Activated CD8-positive, alpha-beta memory T cell treated with anti-CD3 and anti-CD28 coated beads for 1 hour (primary cell): Measurements from ENCODE around the gene FBXL7.

Source experiments
- DNase-seq, 2 donors: peaks; one replicate each; pipeline ENCODE4 v3.0.0-alpha.2; 2020; ENCODE audit warnings: low read depth in 1 of 2; ENCODE audit errors: extremely low read depth in 1 of 2

The FBXL7 gene

DNA sequence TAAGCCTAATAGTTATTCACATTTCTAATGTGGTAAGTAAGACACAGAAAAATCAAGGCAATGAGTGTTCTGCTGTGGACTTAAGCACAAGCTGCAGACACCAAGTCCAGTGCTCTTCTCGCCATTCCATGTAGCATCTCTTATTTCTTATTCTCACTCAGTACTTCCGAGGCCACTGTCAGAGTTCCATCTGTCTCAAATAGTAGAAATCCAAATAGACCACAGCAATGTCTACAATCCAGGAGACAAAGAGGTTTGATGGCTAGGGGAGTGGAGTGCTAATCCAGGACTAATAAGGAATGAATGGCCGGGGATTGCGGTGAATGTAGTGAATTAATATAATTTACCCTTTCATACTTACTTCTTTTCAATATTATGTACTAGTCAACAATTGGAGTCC is 147.3 kb downstream of the FBXL7 start:
- DNase-seq = no peak

DNA sequence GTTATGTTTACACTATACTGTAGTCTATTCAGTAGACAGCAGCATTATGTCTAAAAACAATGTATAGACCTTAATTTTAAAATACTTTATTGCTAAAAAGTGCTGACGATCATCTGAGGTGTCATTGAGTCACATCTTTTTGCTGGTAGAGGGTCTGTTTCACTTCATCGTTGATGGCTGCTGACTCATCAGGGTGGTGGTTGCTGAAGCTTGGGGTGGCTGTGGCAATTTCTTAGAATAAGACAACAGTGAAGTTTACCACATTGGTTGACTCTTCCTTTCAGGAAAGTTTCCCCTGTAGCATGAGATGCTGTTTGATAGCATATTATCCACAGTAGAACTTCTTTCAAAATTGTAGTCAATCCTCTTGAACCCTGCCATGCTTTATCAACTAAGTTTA is 150.3 kb downstream of the FBXL7 start:
- no peak for DNase-seq

- no peak for DNase-seq
Measured at GRCh38 chr5:15654779-15655178, 154.8 kb downstream of the FBXL7 start.

GRCh38 chr5:15655683-15656082 is 155.7 kb downstream of the FBXL7 start:
- no peak for DNase-seq

GRCh38 chr5:15664961-15665360 is 165.0 kb downstream of the FBXL7 start:
- no peak for DNase-seq

- DNase-seq = no peak
Measured at GRCh38 chr5:15669826-15670225, 169.8 kb downstream of the FBXL7 start.

DNA sequence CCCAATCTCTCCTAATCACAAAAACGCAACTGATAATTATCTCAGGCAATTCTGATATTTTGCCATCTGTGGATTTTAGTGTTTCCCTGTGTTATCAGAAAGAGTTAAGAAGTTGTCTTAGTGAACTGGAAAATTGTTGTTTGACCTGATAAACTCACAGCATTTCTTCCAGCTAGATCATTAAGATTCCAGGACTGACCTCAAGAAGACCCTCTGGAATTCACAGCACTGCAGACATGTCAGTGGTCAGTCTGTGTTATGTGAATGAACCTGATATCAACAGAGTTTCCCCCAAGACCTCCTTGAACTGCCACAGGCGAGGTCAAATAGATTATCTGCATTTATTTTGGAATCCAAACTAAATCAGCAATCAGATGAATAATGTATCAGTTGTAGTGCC is 174.7 kb downstream of the FBXL7 start:
- DNase-seq = no peak

GRCh38 chr5:15676591-15676990 is 176.6 kb downstream of the FBXL7 start:
- DNase-seq = no peak

- no peak for DNase-seq
Measured at GRCh38 chr5:15679161-15679560, 179.2 kb downstream of the FBXL7 start.

GRCh38 chr5:15680455-15680854 is 180.5 kb downstream of the FBXL7 start:
- DNase-seq = no peak

DNA sequence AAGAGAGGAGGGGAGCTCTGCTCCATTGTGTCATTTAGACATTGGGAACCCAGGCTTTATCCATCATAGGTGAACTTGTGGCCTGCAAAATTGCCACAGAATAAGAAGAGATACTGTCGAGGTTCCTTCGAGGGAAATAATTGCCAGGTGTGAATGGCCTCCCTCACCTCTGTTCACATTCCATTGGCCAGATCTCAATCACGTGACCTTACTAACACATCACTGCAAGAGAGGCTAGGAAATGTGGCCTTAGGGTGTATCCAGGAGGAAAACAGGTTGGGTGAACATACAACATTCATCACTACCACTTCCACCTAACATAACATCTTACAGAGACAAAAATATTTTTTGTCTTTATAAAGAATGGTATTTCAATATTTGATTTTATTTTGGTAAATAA is 182.1 kb downstream of the FBXL7 start:
- no peak for DNase-seq

- no peak for DNase-seq
Measured at GRCh38 chr5:15682566-15682965, 182.6 kb downstream of the FBXL7 start.

GRCh38 chr5:15683332-15683731 is 183.4 kb downstream of the FBXL7 start:
- DNase-seq = no peak

GRCh38 chr5:15687401-15687800 is 187.4 kb downstream of the FBXL7 start:
- no peak for DNase-seq

DNA sequence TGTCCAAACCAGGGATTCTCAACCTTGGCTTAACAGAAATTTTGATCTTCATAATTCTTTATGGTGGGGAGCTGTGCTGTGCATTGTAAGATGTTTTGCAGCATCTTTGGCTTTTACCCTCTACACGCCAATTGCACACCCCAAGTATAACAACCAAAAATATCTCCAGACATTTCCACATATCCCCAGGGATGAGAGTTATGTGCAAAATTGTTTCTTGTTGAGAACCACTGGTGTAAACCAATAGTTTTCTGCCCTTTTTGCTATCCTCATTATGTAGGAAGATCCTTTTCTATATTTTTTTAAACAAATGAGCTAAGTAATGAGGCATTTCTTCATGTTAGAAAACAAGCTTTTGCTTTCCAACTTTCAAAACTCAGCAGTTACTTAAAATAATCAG is 189.9 kb downstream of the FBXL7 start:
- DNase-seq = no peak

- DNase-seq = no peak
Measured at GRCh38 chr5:15690611-15691010, 190.6 kb downstream of the FBXL7 start.

DNA sequence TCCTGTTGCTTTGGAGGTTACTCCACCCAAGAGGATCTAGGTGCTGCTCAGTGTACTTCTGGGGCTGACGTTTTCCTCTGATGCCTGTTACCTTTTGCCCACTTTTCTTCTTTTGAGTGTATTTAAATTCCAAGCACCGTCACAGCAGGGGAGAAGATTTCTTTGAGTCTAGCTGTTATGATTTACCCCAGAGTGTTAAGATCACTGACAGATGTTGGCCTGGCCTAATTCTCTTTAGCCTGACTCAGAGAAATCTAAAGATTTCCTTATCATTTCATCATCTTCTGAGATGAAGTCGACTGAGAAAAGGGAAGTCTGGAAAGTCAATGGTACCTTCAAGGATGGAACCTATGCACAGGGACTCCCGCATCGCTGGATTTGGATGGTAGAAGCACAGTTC is 191.5 kb downstream of the FBXL7 start:
- no peak for DNase-seq

- no peak for DNase-seq
Measured at GRCh38 chr5:15692706-15693381, 192.9 kb downstream of the FBXL7 start.

GRCh38 chr5:15693382-15693728 is 193.4 kb downstream of the FBXL7 start:
- DNase-seq = no peak

- no peak for DNase-seq
Measured at GRCh38 chr5:15693933-15694332, 194.0 kb downstream of the FBXL7 start.

GRCh38 chr5:15694696-15695214 is 194.8 kb downstream of the FBXL7 start:
- no peak for DNase-seq

DNA sequence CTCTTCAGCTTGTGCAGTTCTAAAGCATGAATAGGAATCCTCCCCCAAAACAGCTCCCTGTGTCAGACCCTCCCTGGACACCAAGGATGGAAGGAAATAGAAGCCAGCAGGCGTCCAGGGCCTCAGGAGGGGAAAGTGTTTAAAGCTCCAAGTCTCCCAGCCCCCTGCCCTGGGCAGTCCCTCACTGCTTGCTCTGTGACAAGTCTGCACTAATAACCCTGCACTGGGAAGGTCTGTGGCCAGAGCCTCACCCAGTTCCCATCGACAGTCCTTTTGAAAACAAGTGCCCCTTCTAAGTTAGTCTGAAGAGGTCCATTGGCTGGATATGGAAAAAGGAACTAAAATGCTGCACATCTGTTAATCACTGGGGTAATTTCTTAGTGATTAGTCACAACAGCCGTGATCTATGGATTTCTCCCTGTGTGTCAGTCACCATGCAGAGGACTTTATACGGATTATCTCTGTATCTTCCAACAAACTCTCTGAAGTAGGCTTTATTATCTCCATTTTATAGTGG is 195.3 kb downstream of the FBXL7 start:
- no peak for DNase-seq

- no peak for DNase-seq
Measured at GRCh38 chr5:15700373-15700772, 200.4 kb downstream of the FBXL7 start.
